ENCODE measurements around the gene ARHGEF17. TPM values are rescaled to one million over a fixed set of nuclear protein-coding genes. Genes with fewer than 3 reads are reported as not detected.

ARHGEF17 gene
- total and polyA plus RNA-seq, 2 of the 8 experiments (the other 6 are each of a cell fraction or from before 2014, with no cell fraction given): 11.3 to 14.6 TPM

DNA sequence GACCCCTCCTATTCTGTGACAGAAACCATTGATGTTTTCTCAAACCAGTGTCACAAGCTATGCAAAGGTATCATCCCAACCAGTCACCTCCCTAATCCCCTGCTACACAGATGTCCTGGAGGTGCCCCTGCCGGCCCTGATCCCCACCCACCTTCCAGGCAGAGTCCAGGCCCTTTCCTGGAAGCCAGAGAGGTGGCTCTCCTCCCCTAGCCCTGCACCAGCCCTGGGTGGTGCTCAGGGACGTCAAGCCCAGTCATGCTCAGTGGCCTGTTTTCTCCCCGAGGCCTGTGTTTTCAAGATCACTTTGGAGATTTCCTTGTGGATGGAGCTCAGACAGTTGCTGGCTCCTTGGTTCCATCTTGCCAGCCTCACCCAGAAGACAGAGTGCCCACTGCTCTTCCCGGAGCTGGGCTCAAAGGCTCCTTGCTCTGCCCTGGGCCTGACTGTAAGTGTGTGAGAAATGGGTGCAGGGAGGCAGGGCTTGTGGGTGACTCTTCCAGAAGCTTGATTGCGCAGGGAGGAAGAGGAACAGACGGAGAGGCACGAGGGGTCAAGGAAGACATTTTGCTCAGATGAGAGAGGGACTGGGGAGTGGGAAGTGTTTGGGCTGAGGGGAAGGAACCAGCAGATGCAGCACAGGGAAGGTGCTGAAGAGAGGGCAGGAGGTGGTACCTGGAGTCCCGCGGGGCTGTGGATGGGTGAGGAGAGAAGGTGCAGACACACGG is 24.6 kb upstream of the ARHGEF17 start (continued):
- no peak for TF ChIP-seq JUN (IDR thresholded peaks at IDR 0.05; ENCODE audit: low read depth, low read length)
- no peak for TF ChIP-seq CBX8 (IDR thresholded peaks at IDR 0.05; ENCODE audit: borderline replicate concordance, low read depth, low read length)
- no peak for TF ChIP-seq EZH2 (IDR thresholded peaks at IDR 0.05; ENCODE audit: low read depth, low read length, severe bottlenecking)
- TF ChIP-seq RBBP5 (IDR thresholded peaks at IDR 0.05; ENCODE audit: borderline replicate concordance, low read depth, low read length): no peak
- TF ChIP-seq KDM5A (IDR thresholded peaks at IDR 0.05; ENCODE audit: low read length): no peak

Data from H1 (cell line).